HG03159 (cell line): ENCODE measurements around the gene HECTD4.

ENCODE experiments used
- ATAC-seq: cut with Tn5 transposase; IDR thresholded peaks from one replicate; pipeline ENCODE4 v1.9.1; 2021; ENCODE audit warnings: mild to moderate bottlenecking, moderate library complexity; ENCODE audit not compliant: unreplicated experiment

HECTD4 gene

DNA sequence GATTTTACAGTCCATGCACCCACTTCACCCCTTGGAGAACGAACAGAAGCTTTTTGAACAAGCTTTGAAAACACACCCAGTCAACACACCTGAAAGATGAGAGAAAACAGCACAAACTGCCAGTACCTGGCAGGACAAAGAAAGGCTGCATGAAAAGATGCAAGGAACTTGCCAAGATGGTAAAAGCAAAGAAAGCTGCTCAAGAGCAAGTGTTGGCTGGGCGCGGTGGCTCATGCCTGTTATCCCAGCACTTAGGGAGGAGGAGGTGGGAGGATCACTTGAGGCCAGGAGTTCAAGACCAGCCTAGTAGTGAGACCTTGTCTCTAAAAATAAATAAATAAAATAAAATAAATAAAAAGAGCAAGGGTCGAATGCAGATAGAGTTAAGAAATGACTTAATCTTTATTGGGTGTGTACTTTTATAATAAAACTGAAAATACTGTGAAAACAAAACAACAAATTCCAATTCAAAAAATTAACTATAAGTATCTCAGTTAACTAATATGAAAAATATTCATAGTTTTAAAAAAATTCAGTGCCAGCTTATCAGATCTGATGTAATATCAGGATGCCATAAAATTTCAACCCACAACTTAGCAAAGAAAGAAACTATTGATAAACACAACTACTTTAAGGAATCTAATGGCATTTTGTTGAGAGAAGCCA is 59.2 kb downstream of the HECTD4 start:
- no peak for ATAC-seq

DNA sequence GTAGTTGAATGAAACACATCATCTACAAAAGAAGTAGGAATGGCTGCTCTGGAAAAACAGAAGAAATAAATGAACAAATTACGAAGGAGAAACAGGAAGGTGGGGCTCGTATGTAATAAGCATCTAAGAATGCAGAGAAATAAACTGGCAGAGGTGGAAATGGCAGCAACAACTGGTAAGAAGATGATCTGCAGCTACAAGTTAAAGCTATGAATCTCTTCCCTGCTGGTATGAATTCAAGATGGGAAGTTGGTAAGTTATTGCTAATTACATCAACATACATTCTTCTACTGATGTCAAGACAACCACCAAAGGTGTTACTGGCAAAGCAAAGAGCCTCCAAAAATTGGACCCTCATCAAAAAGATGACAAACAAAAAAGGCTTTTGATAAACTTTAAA is 59.8 kb downstream of the HECTD4 start:
- no peak for ATAC-seq

DNA sequence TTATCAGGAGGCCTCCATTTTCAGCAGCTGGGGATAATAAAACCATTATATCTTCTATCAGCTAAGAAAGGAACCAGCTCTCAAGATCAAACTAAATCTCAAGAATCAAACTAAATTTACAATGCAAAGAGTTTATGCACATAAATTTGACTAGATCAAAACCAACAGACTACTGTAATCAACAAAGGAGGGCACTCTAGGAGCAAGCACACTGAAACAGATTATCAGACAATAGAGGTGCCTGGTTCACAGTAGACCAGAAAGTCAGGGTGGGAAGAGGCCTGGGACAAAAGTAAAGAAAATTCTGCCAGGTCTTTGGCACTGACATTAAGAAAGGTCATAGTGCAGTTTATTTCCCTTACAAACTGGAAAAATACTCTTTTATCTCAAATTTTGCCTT is 61.0 kb downstream of the HECTD4 start:
- no peak for ATAC-seq

DNA sequence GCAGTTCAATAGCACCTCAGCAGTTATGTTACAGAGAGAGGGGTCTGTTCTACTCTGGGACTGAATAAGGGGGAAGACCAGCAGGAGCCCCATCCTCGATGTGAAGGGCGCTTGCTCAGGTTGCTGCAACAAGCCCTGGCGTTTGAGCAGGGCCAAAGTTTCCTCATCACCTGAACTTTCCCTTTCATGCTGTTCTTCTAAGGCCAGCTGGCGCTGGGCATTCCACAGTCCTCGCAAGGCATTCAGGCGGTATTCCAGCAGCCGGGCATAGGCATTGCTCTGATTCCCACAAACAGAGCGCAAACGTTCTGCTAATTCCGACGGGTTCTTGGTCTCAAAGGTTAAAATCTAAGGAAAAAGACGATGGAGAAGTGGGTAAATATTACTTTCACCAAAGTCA is 62.8 kb downstream of the HECTD4 start:
- ATAC-seq = no peak

DNA sequence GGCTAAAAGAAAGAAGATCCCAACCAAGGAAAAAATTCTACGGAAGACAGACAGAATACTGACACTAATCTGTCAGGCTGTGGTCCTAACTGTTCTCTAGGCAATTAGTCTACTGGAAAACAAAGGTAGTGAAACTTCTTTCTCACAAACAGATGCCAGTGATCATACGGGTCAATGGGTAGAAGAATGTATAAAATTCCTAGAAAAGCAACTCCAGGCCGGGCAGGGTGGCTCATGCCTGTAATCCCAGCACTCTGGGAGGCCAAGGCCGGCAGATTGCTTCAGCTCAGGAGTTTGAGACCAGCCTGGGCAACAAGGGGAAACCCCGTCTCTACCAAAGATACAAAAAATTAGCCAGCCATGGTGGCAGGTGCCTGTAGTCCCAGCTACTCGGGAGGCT is 64.8 kb downstream of the HECTD4 start:
- no peak for ATAC-seq

DNA sequence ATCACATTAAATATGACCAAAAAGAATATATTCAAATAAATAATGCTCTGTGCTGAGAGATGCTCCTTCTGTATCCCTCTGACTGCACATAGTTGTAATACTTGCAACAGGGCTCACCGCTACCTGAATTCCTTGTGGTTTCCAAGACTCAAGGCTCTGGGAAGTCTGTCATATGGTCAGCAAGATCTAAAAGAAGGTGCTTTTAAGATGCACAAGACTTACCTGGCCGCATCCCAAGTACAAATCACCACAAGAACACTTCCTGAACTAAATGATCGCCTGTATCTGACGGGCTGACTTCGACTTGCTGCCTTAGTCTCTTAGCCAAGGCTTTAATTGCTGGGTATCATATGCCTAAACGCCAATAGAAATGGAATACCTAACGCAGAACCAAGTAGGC is 67.2 kb downstream of the HECTD4 start:
- ATAC-seq = no peak

DNA sequence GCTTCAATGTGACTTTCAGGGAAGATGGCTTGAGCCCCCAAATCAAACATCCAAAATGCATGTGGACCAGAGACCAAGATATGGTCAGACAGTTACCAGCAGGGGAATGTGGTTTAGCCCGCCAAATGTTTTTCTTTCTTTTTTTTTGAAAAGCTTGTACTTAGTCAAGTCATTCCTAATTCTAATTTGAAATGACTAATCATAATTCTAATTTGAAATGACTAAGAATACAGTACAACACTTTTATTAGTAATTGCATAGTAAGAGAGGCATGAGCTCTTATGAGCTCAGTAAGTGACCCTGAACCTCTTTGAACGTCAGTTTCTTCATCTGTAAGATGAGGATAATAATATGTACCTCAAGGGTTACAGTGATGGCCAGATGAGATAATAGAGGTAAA is 72.4 kb downstream of the HECTD4 start:
- ATAC-seq = no peak

DNA sequence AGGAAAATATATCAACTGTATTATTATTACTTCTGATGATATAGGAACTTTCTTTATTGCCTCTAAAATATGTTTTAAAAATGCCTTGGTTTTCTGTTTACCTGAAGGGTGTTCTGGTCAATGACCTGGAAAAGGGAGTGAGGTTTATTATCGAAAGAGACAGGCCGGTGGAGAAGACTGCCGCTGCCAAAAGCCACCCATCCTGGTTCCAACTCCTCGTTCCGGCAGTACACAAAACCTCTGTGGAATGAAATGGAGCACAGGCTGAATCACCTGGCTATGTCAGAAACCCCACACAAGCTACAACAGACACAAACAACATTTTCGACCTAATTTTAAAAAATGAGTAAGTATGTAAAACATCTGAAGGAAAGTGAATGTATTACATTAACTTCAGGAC is 73.6 kb downstream of the HECTD4 start:
- ATAC-seq = no peak

DNA sequence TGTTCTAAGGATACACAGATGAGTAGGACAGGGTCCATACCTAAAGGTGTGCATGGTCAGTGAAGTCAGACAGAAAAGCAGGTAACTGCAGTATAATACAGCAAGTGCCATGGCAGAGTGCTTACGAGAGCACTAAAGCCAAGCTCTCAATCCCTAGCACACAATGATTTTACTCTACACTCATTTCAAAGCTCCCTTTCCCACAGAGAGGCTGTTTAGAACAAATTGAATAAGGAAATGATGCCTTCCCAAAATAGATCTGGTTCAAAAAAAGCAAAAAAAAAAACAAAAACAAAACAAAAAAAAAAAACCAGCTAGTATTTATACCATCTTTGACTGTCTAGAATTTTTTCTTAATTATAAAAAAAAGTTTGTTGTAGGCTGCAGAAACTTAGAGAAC is 74.1 kb downstream of the HECTD4 start:
- no peak for ATAC-seq

DNA sequence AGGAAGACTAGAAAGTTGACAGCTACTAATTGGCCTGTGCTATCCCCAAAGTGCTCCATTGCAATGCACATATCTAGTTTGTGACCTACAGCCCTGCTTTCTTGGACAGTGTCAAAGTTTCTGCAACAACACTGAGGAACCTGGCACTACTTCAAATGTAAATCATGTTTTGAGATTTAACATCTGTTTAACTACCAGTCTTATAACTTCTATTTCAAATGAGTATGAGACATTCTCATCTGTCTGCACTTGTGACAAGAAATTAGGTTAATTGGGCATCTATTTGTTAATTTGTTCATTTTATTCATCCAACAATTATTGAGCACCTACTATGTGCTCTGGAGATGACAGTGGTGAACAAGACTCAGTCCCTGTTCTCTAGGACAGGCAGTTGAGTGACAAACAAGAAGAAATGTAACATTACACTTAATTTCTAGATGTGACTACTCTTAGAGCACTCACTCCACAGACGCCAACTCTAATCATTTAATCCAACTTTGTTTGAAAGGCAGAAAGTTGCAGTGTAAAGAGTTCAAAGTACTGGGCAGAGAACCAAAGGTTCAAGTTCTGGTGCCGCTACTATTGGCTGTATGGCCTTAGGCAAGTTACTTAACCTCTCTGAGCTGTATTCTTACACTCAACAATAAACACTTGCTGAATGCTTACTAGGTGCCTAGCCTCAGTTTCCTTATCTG is 74.8 kb downstream of the HECTD4 start:
- no peak for ATAC-seq

DNA sequence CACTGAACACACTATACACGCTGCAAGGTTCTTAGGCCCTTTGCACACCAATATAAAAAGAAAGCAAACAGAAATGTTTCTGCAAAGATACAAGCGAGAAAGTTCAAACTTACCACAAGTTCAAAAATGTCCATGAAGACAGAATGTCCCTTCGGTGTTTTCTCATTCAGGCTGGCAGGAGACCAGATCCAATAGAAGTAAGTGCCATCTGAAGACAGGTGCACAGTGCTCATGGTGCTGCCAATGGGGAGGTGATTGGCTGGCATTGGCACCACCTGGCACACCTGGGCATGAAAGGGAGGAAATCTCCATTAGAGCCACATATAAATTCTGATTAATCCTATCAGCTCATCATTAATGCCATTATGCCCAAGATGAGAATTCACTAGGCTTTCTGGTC is 76.3 kb downstream of the HECTD4 start:
- no peak for ATAC-seq

DNA sequence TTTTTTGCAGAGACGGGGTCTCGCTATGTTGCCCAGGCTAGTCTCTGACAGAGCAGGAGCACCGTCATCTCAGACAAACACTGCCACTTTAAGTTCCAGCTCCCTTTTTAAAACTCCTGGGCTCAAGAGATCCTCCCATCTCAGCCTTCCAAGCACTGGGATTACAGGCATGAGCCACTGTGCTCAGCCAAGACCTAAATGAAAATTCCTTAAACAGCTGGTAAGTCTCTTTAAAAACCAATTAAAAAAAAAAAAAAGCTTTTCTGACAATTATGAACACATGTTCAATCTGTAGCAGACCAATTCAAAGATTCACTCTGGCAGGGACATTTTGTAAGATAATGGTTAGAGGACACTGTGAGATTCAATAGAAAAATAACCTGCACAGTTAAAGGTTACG is 77.8 kb downstream of the HECTD4 start:
- no peak for ATAC-seq

DNA sequence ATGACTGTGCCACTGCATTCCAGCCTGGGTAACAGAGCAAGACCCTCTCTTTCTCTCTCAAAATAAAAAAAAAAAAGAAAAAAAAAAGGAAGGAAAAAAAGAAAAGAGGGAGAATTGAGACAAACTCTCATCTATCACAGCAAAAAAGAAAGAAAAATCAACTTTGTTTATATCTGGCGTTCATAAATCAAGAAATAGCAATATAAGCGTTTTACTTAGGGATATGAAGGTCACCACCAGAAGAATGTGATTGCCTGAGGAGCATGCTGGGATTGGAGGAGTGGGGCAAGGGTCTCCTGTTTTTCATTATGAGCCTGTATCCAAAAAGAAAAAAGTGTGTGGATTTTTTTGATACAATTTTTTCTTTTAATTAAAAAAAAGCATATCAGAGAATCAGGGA is 78.4 kb downstream of the HECTD4 start:
- no peak for ATAC-seq

DNA sequence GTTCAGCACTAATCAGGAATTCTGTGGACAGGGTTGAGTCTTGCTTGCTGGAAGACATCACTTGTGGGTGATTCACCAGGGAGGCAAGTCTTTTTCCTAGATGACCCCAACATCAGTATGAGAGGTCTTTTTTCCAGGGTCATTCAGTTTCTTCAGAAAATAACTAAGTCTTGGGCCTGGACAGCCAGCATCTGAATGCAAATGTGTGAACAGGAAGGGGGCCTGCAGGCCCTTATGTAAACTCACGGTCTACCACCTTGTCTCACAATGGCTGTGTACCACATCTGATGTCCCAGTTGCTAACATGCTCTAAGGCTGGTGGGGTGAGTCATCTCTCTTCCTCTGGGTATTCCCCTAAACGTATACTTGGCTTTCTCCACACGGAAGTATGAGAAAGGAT is 79.2 kb downstream of the HECTD4 start:
- peak; percentile 99 for ATAC-seq

DNA sequence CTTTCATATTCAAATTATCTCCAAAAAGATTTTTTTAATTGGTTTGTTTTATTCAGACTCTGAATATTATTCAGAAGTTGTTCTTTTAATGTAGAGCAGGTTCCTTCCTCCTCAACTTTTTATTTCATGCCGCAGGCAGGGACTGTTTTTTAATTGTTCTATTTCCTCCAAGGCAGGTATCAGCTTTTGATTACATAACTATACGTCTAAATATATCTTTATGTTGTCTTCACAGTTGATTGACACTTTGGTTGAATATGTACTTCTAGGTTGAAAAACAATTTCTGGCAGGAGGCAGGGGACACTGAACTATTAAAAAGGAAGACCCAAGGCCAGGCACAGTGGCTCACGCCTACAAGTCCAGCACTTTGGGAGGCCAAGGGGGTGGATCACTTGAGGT is 82.5 kb downstream of the HECTD4 start:
- ATAC-seq = no peak

DNA sequence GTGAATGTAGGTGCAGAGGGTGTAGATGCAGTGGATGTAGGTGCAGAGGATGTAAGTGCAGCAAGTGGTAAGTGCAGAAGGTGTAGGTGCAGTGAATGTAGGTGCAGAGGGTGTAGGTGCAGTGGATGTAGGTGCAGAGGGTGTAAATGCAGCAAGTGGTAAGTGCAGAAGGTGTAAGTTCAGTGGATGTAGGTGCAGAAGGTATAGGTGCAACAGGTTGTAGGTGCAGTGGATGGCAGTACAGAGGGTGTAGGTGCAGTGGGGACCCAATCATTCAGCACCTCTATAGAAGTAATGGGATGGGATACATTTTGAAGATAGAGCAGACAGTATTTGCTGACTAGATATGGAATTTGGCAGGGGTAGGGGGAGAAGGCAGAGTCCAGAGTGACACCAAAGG is 85.0 kb downstream of the HECTD4 start:
- ATAC-seq = no peak

DNA sequence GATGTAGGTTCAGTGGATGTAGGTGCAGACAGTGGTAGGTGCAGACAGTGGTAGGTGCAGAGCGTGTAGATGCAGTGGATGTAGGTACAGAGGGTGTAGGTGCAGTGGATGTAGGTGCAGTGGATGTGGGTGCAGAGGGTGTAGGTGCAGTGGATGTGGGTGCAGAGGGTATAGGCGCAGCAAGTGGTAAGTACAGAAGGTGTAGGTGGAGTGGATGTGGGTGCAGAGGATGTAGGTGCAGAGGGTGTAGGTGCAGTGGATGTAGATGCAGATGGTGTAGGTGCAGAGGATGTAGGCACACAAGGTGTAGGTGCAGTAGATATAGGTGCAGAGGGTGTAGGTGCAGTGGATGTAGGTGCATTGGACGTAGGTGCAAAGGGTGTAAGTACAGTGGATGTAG is 86.0 kb downstream of the HECTD4 start:
- no peak for ATAC-seq

DNA sequence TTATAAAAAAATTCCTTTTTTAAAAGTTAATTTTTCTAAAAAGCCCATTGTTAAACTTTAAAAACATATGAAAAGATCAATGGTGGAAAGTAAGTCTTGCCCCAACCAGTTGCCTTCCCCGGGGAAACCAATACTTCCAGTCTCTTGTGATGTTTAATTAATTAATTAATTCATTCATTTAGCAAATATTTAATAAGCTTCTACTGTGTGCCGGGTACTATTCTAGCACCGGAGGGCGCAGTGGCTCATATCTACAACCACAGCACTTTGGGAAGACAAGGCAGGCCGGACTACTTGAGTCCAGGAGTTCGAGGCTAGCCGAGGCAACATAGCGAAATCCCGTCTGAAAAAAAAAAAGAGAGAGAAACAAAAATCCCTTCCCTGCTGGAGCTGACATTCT is 87.4 kb downstream of the HECTD4 start:
- ATAC-seq = no peak

DNA sequence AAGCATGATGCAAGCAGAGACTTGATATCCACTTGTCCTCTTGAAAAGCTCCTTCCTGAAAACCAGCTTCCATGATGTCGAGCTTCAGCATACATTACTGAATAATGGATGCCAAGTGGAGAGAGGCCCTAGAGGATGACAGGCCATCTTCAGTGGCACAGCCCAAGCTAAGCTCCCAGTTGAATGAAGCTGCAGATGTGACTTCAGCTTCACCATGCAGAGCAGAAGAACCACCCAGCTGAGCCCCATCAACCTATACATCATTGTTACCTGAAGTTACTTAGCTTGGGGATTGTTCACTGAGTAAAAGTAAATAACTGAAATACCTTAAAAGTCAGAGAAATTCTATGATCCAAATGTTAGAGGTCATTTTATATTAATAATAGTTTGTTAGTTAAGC is 93.6 kb downstream of the HECTD4 start:
- ATAC-seq = no peak

DNA sequence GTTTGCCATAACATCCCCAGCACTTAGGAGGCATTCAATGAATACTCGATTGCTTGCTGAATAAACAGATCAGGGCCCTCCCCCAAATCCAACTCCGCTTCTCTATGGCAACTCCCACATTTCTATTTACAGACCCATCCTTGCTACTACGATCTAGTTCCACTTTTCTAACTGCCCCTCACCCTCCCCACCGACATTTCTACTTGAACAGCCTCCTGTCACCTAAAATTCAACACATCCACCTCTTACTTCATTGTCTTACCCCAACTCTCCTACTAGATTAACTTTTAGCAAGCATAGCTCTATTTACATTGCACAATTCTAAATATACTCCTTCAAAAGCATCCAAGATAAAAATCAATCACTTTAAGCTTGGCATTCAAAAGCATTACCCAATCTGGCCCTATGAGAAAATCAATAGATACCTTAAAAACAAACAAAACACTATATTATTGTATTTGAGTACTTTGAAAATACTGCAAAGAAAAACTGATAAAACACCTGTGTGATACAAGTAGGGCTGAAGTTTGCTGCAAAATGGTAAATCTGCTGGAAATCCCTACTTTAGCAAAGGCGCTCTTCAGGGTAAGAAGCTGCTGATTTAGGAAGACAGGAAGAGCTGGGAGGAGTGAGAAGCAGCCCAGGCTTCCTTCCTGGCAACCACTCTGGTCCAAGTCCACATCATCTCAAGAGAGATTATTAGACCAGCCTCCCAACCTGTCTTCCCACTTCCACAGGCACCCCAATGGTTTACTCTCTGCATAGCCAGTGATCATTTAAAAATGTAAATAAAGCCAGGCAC is 96.4 kb downstream of the HECTD4 start:
- no peak for ATAC-seq

DNA sequence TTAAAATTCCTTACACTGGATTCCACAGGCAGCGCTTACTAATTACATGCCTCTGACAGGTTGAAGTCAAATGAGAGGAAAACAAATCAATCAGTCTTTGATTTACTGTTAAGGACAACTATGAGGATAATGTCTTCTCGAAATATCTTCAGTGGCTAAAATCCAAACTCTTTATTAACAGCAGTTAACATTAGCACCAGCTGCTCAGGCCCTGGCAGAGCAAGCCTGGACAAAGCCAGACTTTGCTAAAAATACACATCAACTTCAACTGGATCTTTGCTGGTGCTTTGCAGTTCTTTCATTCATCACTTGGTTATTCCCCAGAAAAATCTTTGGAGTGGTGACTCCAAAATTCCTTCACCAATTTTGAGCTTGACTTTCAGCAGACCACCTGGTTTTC is 98.7 kb downstream of the HECTD4 start:
- no peak for ATAC-seq

DNA sequence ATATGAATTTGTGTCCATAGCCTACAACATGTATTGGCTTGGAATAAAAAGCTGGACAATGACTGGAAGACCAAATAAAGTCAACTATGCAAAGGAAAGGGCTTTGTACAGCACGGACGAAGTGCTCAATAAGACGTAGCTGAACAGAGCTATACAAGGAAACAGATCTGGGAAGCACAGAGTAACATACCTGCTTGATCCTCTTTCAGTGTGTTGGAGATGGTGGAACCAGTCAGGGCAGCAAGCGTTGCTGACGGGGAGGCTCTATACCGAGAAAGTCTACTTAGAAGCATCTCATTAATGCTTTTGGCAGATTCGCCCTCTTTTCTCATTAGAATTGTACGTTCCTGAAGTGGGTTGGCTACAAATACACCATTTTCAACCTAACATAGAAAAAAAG is 99.3 kb downstream of the HECTD4 start:
- no peak for ATAC-seq
